AML-193 (cell line): Measurements from ENCODE around the gene NCS1.

Source experiments
- DNase-seq, 2 experiments: peaks; one replicate each; lab custom pipeline; 2025; lab: John Stamatoyannopoulos, UW

Gene NCS1

GRCh38 chr9:130213911-130214761 is 41.9 kb downstream of the NCS1 start:
- DNase-seq, result no peak

GRCh38 chr9:130214776-130215340 is 42.7 kb downstream of the NCS1 start:
- DNase-seq, result no peak

GRCh38 chr9:130215341-130216119 is 43.3 kb downstream of the NCS1 start:
- peak; percentile 9 to 17 for DNase-seq

GRCh38 chr9:130217838-130218237 is 45.6 kb downstream of the NCS1 start:
- no peak for DNase-seq

GRCh38 chr9:130219661-130220096 is 47.5 kb downstream of the NCS1 start:
- no peak for DNase-seq

GRCh38 chr9:130220352-130220751 is 48.1 kb downstream of the NCS1 start:
- DNase-seq, result no peak

- no peak for DNase-seq
Measured at GRCh38 chr9:130222833-130223232, 50.6 kb downstream of the NCS1 start.

GRCh38 chr9:130225071-130225470 is 52.9 kb downstream of the NCS1 start:
- DNase-seq, result no peak

GRCh38 chr9:130225586-130225985 is 53.4 kb downstream of the NCS1 start:
- no peak for DNase-seq

GRCh38 chr9:130226112-130226511 is 53.9 kb downstream of the NCS1 start:
- DNase-seq, result no peak

GRCh38 chr9:130227833-130228232 is 55.6 kb downstream of the NCS1 start:
- DNase-seq, result no peak

GRCh38 chr9:130229759-130230158 is 57.6 kb downstream of the NCS1 start:
- DNase-seq, result no peak

GRCh38 chr9:130230631-130231030 is 58.4 kb downstream of the NCS1 start:
- DNase-seq, result no peak

- DNase-seq, result no peak
Measured at GRCh38 chr9:130232899-130233586, 60.8 kb downstream of the NCS1 start.

GRCh38 chr9:130233587-130233945 is 61.4 kb downstream of the NCS1 start:
- DNase-seq, result no peak

- no peak for DNase-seq
Measured at GRCh38 chr9:130234340-130235260, 62.4 kb downstream of the NCS1 start.

- DNase-seq, result peak in 1 of 2 experiments; percentile 13
Measured at GRCh38 chr9:130235558-130236435, 63.6 kb downstream of the NCS1 start.

- no peak for DNase-seq
Measured at GRCh38 chr9:130236436-130236985, 64.3 kb downstream of the NCS1 start.

- no peak for DNase-seq
Measured at GRCh38 chr9:130237076-130237475, 64.9 kb downstream of the NCS1 start.
